Skeletal muscle tissue (tissue), 4 donors: ENCODE measurements around the gene TTC38. TPM values are rescaled to one million over a fixed set of nuclear protein-coding genes. Genes with fewer than 3 reads are reported as not detected.
A peak's percentile ranks its signal among the peaks of the same experiment; 100 is the strongest.

Source experiments
- H3K27ac ChIP-seq: one replicate; pipeline ENCODE4 v1.7.0; 2013; ENCODE audit warnings: mild to moderate bottlenecking, low read depth, low read length, inconsistent platforms
- H3K27me3 ChIP-seq, 3 donors: one replicate each; pipeline ENCODE4 v1.7.0; 2013; ENCODE audit warnings: low read length in 3 of 3; ENCODE audit not compliant: control insufficient read depth in 3 of 3, insufficient read depth in 3 of 3
- H3K36me3 ChIP-seq, 3 donors: one replicate each; pipeline ENCODE4 v1.7.0; 2013; ENCODE audit warnings: low read length in 3 of 3; ENCODE audit not compliant: control insufficient read depth in 3 of 3, insufficient read depth in 3 of 3
- H3K4me1 ChIP-seq, 3 donors: one replicate each; pipeline ENCODE4 v1.7.0; 2013; ENCODE audit warnings: low read length in 3 of 3, mild to moderate bottlenecking in 3 of 3; ENCODE audit not compliant: control insufficient read depth in 3 of 3, insufficient read depth in 3 of 3
- H3K4me3 ChIP-seq, 3 donors: one replicate each; pipeline ENCODE4 v1.7.0; 2013; ENCODE audit warnings: low read length in 3 of 3
- H3K9ac ChIP-seq, 3 donors: one replicate each; pipeline ENCODE4 v1.7.0; 2013; ENCODE audit warnings: low read length in 3 of 3, mild to moderate bottlenecking in 3 of 3, moderate library complexity in 2 of 3, low read depth in 1 of 3
- H3K9me3 ChIP-seq, 3 donors: one replicate each; pipeline ENCODE4 v1.7.0; 2013; ENCODE audit warnings: low read length in 3 of 3; ENCODE audit not compliant: control insufficient read depth in 3 of 3
- total RNA-seq: library from RNA; depleted of rRNA; stranded (reverse); fragments of >200 nt; gene quantifications from one replicate; pipeline ENCODE4 v1.2.3, GENCODE V29; 2014
- donor health status: Osteomylitis.

Gene TTC38
- total RNA-seq, 1 donor from 2014 or later = 18.3 TPM

- H3K36me3 ChIP-seq = peaks cover 21 to 27% (median 24%) of the 10 kb centered on the region in 3 donors
- H3K9me3 ChIP-seq = no peaks in the 10 kb centered on the region
- H3K4me3 ChIP-seq = peak within 1 kb of the TSS; percentile 82 to 96 (median 96)
These were observed 67.7 kb downstream of the TTC38 start, which contains the start of gene TRMU for GRCh38 chr22:46335201-46336118. TSS of gene TRMU (plus strand) at chr22:46335714. CDS start at chr22:46335765, 51 bp downstream.

GRCh38 chr22:46336119-46337078 is 68.6 kb downstream of the TTC38 start:
- Histone ChIP-seq H3K4me1 (peaks cover 16 to 22% (median 20%) of the 10 kb centered on the region in 3 donors), H3K9me3 (no peaks in the 10 kb centered on the region), H3K27me3 (no peaks in the 10 kb centered on the region), H3K9ac (peak overlapping the region; percentile 82 to 94 (median 93)), H3K27ac (peak overlapping the region; percentile 96), H3K36me3 (peaks cover 21 to 35% (median 24%) of the 10 kb centered on the region in 3 donors), H3K4me3 (peak overlapping the region; percentile 82 to 96 (median 96))

More at GRCh38 chr22:46335201-46336118, 67.7 kb downstream of the TTC38 start, which contains the start of gene TRMU:
- Histone ChIP-seq H3K27ac (peak within 1 kb of the TSS; percentile 96), H3K4me1 (peaks cover 16 to 22% (median 20%) of the 10 kb centered on the region in 3 donors), H3K9ac (peak within 1 kb of the TSS; percentile 82 to 94 (median 93)), H3K27me3 (no peaks in the 10 kb centered on the region)

- Histone ChIP-seq H3K4me1 (peaks cover 16 to 22% (median 20%) of the 10 kb centered on the region in 3 donors), H3K27me3 (no peaks in the 10 kb centered on the region), H3K4me3 (no peak overlapping the region), H3K27ac (no peak overlapping the region), H3K36me3 (peaks cover 27 to 48% (median 34%) of the 10 kb centered on the region in 3 donors), H3K9ac (no peak overlapping the region), H3K9me3 (no peaks in the 10 kb centered on the region)
These were observed 70.1 kb downstream of the TTC38 start for GRCh38 chr22:46337870-46338269.

DNA sequence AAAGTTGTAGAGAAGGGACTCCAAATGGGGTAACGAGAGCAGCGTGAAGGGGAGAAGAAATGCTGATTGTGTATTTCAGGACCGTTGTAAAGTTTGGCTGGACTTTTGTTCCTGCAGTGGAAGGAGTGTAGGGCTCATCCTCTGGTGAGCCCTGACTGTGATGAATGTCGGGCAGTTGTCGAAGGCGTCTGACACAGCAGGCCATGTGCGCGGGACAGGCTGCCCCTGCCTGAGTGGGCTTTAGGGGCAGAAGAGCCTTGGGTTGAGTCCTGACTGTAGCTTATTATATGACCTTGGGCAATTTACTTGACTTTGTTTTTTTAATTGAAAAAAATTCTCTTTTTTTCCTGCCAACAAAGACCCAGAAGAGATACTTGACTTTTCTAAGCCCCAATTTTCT is 70.8 kb downstream of the TTC38 start:
- no peak overlapping the region for H3K9ac ChIP-seq
- H3K4me3 ChIP-seq = no peak overlapping the region
- H3K9me3 ChIP-seq = no peaks in the 10 kb centered on the region
- H3K27ac ChIP-seq = no peak overlapping the region
- H3K36me3 ChIP-seq = peaks cover 32 to 55% (median 42%) of the 10 kb centered on the region in 3 donors
- H3K4me1 ChIP-seq = peaks cover 16 to 22% (median 20%) of the 10 kb centered on the region in 3 donors
- no peaks in the 10 kb centered on the region for H3K27me3 ChIP-seq

- Histone ChIP-seq H3K36me3 (peaks cover 40 to 62% (median 54%) of the 10 kb centered on the region in 3 donors), H3K4me1 (peaks cover 16 to 22% (median 20%) of the 10 kb centered on the region in 3 donors), H3K27ac (no peak overlapping the region), H3K27me3 (no peaks in the 10 kb centered on the region), H3K9me3 (no peaks in the 10 kb centered on the region), H3K9ac (no peak overlapping the region), H3K4me3 (no peak overlapping the region)
These were observed 72.1 kb downstream of the TTC38 start for GRCh38 chr22:46339956-46340355.

- Histone ChIP-seq H3K4me3 (no peak overlapping the region), H3K27ac (no peak overlapping the region), H3K4me1 (peaks cover 16 to 20% (median 20%) of the 10 kb centered on the region in 3 donors), H3K36me3 (peaks cover 40 to 64% (median 58%) of the 10 kb centered on the region in 3 donors), H3K27me3 (no peaks in the 10 kb centered on the region), H3K9me3 (no peaks in the 10 kb centered on the region), H3K9ac (no peak overlapping the region)
These were observed 72.9 kb downstream of the TTC38 start for GRCh38 chr22:46340676-46341075.

Other genes with a start within 250 kb of the TTC38 start
- 18.8 TPM for gene PPARA, start 117.5 kb upstream of the TTC38 start, total RNA-seq
- 14.6 TPM for gene CDPF1, start 17.7 kb upstream of the TTC38 start, total RNA-seq
- not detected for gene PKDREJ, start 4.7 kb upstream of the TTC38 start, total RNA-seq
- gene GTSE1, start 28.9 kb downstream of the TTC38 start, total RNA-seq = 3.1 TPM
- 16.7 TPM for gene TRMU, start 67.7 kb downstream of the TTC38 start, total RNA-seq